K562 (cell line): Measurements from ENCODE around the gene SLMAP. TPM values are rescaled to one million over a fixed set of nuclear protein-coding genes. Genes with fewer than 3 reads are reported as not detected.

ENCODE experiments used
- ATF7 ChIP-seq: fragments of 450-650 bp; IDR thresholded peaks from 2 replicates; pipeline ENCODE4 v1.7.1; 2014; ENCODE audit warnings: mild to moderate bottlenecking, moderate library complexity
- CHD2 ChIP-seq: IDR thresholded peaks from 2 replicates; pipeline ENCODE4 v1.6.1; 2011; ENCODE audit warnings: low read depth, low read length
- ELF2 ChIP-seq: fragments of 250-450 bp; sonication (Bioruptor Pico); IDR thresholded peaks from 2 replicates; pipeline ENCODE4 v1.5.0; 2021; ENCODE audit warnings: mild to moderate bottlenecking
- HINFP ChIP-seq: fragments of 450-650 bp; conservative IDR thresholded peaks from 2 replicates; pipeline ENCODE4 v1.6.1; 2016; ENCODE audit warnings: missing genetic modification characterization, low read depth, mild to moderate bottlenecking, control low read depth, missing compliant biosample characterization
- MCM7 ChIP-seq, 2 experiments: fragments of 450-650 bp; IDR thresholded peaks; 2 replicates each; pipeline ENCODE4 v1.6.1; 2016 to 2018
- MECOM ChIP-seq: fragments of 250-450 bp; sonication (Bioruptor Pico); IDR thresholded peaks from 2 replicates; pipeline ENCODE4 v1.8.0; 2022; ENCODE audit warnings: inconsistent platforms
- NCOR1 ChIP-seq: fragments of 450-650 bp; IDR thresholded peaks from 2 replicates; pipeline ENCODE4 v1.6.1; 2016; ENCODE audit warnings: mild to moderate bottlenecking, moderate library complexity
- POLR2AphosphoS5 ChIP-seq: IDR thresholded peaks from 2 replicates; pipeline ENCODE4 v1.6.1; 2011; ENCODE audit warnings: mild to moderate bottlenecking, low read depth, low read length, moderate library complexity; ENCODE audit not compliant: control insufficient read depth, insufficient read depth
- RBM17 ChIP-seq: fragments of 200-400 bp; formaldehyde crosslinking; IDR thresholded peaks from 2 replicates; pipeline ENCODE4 v1.6.1; 2017; ENCODE audit warnings: low read depth, mild to moderate bottlenecking, low read length, borderline replicate concordance
- SFPQ ChIP-seq: fragments of 200-400 bp; formaldehyde crosslinking; IDR thresholded peaks from 2 replicates; pipeline ENCODE4 v1.6.1; 2017; ENCODE audit warnings: mild to moderate bottlenecking, low read depth, low read length, moderate library complexity
- SUPT5H ChIP-seq: fragments of 450-650 bp; IDR thresholded peaks from 2 replicates; pipeline ENCODE4 v1.6.1; 2016
- ZNF232 ChIP-seq: sonication (generic); formaldehyde crosslinking; IDR thresholded peaks from 2 replicates; pipeline ENCODE4 v1.8.0; 2022; ENCODE audit warnings: mild to moderate bottlenecking, missing genetic modification reagents
- ZNF318 ChIP-seq, 2 experiments: fragments of 450-650 bp; IDR thresholded peaks; 2 replicates each; pipeline ENCODE4 v1.6.1; 2016; ENCODE audit warnings: mild to moderate bottlenecking in 2 of 2, borderline replicate concordance in 1 of 2, low read depth in 1 of 2, moderate library complexity in 1 of 2
- ZNF408 ChIP-seq: fragments of 250-450 bp; sonication (Bioruptor Pico); IDR thresholded peaks from 2 replicates; pipeline ENCODE4 v1.4.0; 2020; ENCODE audit warnings: low read depth, mild to moderate bottlenecking, moderate library complexity
- ZNF436 ChIP-seq: fragments of 250-450, 450-650 bp; sonication (Bioruptor Pico); formaldehyde crosslinking; IDR thresholded peaks from 2 replicates; pipeline ENCODE4 v1.7.0; 2020; ENCODE audit warnings: mild to moderate bottlenecking
- ZNF583 ChIP-seq: fragments of 250-450 bp; sonication (Bioruptor Pico); IDR thresholded peaks from 2 replicates; pipeline ENCODE4 v1.4.0; 2020
- ZNF589 ChIP-seq: fragments of 200-800 bp; sonication (Bioruptor generic); IDR thresholded peaks from 2 replicates; pipeline ENCODE4 v1.6.1; 2016; ENCODE audit warnings: low read depth, missing genetic modification characterization, missing compliant biosample characterization
- ZNF764 ChIP-seq: fragments of 250-450 bp; sonication (Bioruptor Pico); IDR thresholded peaks from 2 replicates; pipeline ENCODE4 v1.4.0; 2020; ENCODE audit warnings: low read depth, mild to moderate bottlenecking, moderate library complexity
- ZSCAN32 ChIP-seq: fragments of 450-650 bp; formaldehyde crosslinking; IDR thresholded peaks from 2 replicates; pipeline ENCODE4 v1.4.0; 2020; ENCODE audit warnings: mild to moderate bottlenecking, moderate library complexity
- polyA plus RNA-seq, 8 experiments: library from polyadenylated mRNA; depleted of rRNA in 4 of 8; stranded (reverse) in 5 of 8; unstranded in 3 of 8; fragments of >200 nt; fragmentation: Nextera tagmentation in 2 of 8; fragmentation: Illumina TruSeq in 1 of 8; extraction: Ambion mirVana in 2 of 8; extraction: Trizol in 1 of 8; gene quantifications; 2 replicates each; pipeline versions ENCODE4 v1.2.1 to v1.2.3, GENCODE V29; 2011 to 2014; ENCODE audit warnings: inconsistent platforms in 1 of 8, missing spikeins in 1 of 8
- total RNA-seq, 7 experiments: library from RNA; depleted of rRNA in 6 of 7; stranded (reverse); fragments of >200 nt in 6 of 7; fragmentation: Illumina TruSeq in 2 of 7; extraction: Trizol in 2 of 7; gene quantifications; 2 replicates each; pipeline versions ENCODE4 v1.2.1 to v1.2.3, GENCODE V29; 2011 to 2021; ENCODE audit warnings: low replicate concordance in 1 of 7

The SLMAP gene
- total and polyA plus RNA-seq, 9 of the 15 experiments (the other 6 are each of a cell fraction or from before 2014, with no cell fraction given): 12.1 to 50.7 (median 28.3) TPM

- TF ChIP-seq ZNF589: 0 out of 2 replicates have a peak, but pooled peaks have one; percentile 63
- TF ChIP-seq MCM7 (IDR thresholded peaks at IDR 0.05): no peak
- no peak for TF ChIP-seq ZNF408
- TF ChIP-seq ZNF764 (CRISPR knock-in tag): no peak
- TF ChIP-seq HINFP (tag): no peak
- no peak for TF ChIP-seq MECOM
- no peak for TF ChIP-seq ELF2 (CRISPR knock-in tag)
- no peak for TF ChIP-seq ZNF436
- peak; percentile 85 for TF ChIP-seq POLR2AphosphoS5
- no peak for TF ChIP-seq SFPQ
- TF ChIP-seq NCOR1: peak; percentile 88
- TF ChIP-seq CHD2: no peak
- no peak for TF ChIP-seq SUPT5H
- peak; percentile 18; the same call in 1 of the 2 replicates for TF ChIP-seq ATF7
- no peak for TF ChIP-seq ZSCAN32 (CRISPR knock-in tag)
- TF ChIP-seq ZNF232: no peak
- TF ChIP-seq ZNF318 (IDR thresholded peaks at IDR 0.05; ENCODE audit: borderline replicate concordance in 1 of 2, low read depth in 1 of 2): no peak
- no peak for TF ChIP-seq ZNF583 (CRISPR knock-in tag)
- no peak for TF ChIP-seq RBM17
These were observed 179.4 kb downstream of the SLMAP start (continued) for GRCh38 chr3:57935539-57935938.
